HL-60/S4 (cell line): ENCODE data around the gene CPNE4.

Experiments used
- in situ Hi-C: fragments of 300-500 bp; cut with MboI; formaldehyde crosslinking; loops from 2 replicates; pipeline ENCODE4 v1.14.3; 2022; ENCODE audit warnings: low sequenced_read_pairs

CPNE4 gene

GRCh38 chr3:132034486-132035464, at the start of gene CPNE4:
Gene CPNE4 (minus strand): TSS chr3:132035014.
- in situ Hi-C loops: loop anchor here (25.0 kb wide), 1 partner anchor 997 kb away; the partner anchor contains the start of genes ASTE1 and NEK11

DNA sequence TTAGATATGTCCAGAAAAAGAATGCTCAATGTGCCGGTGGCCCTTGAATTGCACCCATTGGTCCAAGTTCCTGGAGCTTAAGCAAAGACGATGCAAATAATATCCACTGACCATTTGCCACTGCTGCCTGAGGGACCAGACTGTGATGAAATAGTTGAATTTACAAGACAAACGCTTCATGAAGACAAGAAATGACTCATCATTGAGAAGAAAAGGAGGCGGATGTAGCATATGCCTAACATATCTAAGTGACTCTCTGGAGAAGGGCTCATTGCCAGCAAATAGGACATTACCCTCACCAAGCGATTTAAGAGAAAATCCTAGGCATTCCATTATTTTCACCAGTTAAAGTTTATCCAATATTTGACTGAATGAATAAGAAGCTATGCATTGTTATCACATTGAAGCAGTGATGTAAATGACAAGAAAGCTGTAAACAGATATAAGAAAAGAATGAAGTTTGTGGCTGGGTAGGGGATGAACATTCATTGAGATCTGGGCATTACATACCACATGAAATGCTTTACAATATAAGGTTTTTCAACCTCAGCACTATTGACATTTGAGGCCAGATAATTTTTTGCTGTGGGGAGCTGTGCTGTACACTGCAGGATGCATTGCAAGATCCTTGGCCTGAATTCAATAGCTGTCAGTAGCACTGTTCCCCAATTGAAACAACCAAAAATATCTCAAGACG, 48.9 kb upstream of the CPNE4 start:
- in situ Hi-C loops: no loop called here

DNA sequence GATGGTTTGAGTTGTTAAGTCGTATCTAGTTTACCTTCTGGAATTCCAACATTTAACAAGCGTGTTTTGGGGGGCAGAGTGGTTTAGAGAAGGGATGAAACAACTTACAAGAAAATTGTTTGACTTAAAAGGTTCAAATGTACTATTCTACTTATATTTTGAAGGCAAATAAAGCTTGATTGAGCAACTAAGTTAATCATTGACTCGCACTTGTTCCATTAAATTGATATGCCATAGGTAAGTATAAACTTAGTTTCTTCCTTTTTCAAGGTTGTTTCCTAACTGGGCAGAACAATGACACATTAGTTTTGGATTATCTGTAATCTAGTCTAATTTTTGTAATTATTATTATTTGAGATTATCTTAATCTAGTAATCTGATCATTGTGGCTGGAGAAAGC, 48.3 kb upstream of the CPNE4 start:
- in situ Hi-C loops: no loop called here

GRCh38 chr3:132079147-132079546, 44.3 kb upstream of the CPNE4 start:
- in situ Hi-C loops: no loop called here

DNA sequence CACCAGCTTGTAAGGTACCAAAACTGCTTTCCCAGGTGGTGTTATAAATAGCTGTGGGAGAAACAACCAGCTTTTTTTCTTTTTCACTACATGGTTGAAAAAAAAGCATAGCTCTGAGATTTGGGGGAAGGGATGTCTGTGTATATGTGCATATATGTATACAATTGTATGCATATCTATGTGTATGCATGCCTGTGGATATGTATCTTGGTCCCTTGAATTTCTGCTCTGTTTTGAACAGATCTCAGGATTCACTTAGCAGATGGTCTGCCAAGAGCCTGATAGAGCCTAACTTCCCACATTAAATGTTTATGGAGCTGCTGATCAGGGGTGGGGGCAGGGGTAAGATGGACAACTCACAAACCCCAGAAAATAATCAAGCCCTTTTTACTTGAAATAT, 39.0 kb upstream of the CPNE4 start:
- in situ Hi-C loops: loop anchor here (25.0 kb wide), 1 partner anchor 289 kb away; no protein-coding TSS in a partner anchor

- in situ Hi-C loops: loop anchor here (25.0 kb wide), 1 partner anchor 291 kb away; no protein-coding TSS in a partner anchor
These were observed 36.2 kb upstream of the CPNE4 start for GRCh38 chr3:132071043-132071442.

DNA sequence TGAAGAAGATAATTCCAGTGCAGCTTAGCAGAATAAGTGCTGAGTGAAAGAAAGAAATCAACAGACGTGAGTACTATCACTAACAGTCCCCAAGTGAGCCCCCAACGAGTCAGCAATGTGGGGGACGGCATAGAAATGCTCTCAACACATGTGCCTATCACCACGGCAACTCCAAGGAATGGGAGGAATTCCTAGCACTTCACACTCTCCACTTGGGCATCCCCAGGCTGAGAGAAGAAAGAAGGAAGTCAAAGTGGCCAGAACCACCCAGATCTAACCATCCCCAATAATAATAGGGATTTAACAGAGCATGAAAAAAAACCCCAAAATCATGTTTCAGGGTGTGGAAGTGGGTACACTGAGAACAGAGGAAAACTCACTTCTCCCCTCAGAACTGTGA, 29.3 kb upstream of the CPNE4 start:
- in situ Hi-C loops: loop anchor here (25.0 kb wide), 1 partner anchor 298 kb away; no protein-coding TSS in a partner anchor

GRCh38 chr3:132062535-132062934, 27.7 kb upstream of the CPNE4 start:
- in situ Hi-C loops: loop anchor here (25.0 kb wide), 1 partner anchor 300 kb away; no protein-coding TSS in a partner anchor

DNA sequence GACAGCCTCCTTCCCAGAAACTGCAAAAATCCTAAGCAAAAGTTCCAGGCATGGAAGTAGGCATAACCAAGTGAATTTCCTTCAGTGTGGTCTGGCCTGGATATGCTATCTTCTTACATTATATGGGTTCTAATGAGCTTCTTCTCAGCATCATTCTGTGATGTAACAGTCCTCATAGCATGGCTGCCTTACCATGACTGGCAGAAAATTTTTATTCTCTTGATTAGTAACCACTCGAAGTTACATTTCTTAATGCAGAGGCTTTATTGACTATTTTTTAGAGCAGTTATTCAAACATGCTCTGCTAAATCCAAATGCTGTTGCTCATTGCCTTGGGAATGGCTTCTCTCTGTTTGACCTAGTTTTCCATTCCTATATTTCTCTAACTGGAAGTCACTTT, 21.1 kb upstream of the CPNE4 start:
- in situ Hi-C loops: loop anchor here (25.0 kb wide), 1 partner anchor 306 kb away; no protein-coding TSS in a partner anchor

GRCh38 chr3:132047209-132047608, 12.4 kb upstream of the CPNE4 start:
- in situ Hi-C loops: loop anchor here (25.0 kb wide), 1 partner anchor 1010 kb away; the partner anchor contains the start of genes ASTE1 and NEK11

- in situ Hi-C loops: loop anchor here (25.0 kb wide), 1 partner anchor 1008 kb away; the partner anchor contains the start of genes ASTE1 and NEK11
These were observed 10.1 kb upstream of the CPNE4 start for GRCh38 chr3:132044874-132045273.

- in situ Hi-C loops: loop anchor here (25.0 kb wide), 1 partner anchor 1005 kb away; the partner anchor contains the start of genes ASTE1 and NEK11
These were observed 7.9 kb upstream of the CPNE4 start for GRCh38 chr3:132042681-132043080.

GRCh38 chr3:132038198-132038825, 3.5 kb upstream of the CPNE4 start:
- in situ Hi-C loops: loop anchor here (25.0 kb wide), 1 partner anchor 1001 kb away; the partner anchor contains the start of genes ASTE1 and NEK11

DNA sequence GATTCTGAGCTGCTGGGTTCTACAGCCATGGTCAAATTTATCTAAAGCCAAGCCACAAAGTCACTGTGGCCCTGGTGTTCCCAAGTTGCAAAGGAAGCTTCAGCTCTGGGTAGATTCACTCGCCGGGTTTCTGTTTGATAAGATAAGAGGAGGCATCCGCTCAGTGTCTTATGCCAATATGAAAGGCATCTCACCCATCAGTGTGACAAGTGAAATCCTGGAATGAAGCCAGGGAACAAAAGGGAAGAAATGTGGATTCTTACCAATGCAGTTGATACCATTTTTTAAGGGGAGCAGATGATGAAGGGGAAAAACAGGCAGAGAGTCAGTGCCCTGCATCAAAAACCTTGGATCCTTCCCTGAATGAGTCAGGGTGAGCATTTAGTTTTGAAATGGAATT, 2.8 kb upstream of the CPNE4 start:
- in situ Hi-C loops: loop anchor here (25.0 kb wide), 1 partner anchor 1000 kb away; the partner anchor contains the start of genes ASTE1 and NEK11

DNA sequence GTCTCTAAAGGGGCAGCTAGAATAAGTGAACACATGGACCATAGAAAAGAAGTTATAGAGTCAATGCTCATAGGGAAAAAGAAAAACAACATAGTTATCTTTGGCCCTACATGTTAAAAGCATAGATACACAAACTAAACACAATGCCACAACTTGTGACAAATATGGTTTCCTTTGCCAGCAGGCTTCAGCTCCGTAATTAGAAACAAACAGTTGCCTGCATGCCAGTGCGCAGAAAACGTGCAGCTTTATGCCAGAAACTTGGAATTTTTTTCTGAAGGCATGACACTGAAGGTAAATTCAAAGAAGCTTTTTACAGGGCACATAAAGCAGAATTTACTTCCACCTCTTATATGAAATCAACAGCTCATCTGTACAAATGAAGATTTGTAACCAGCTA, 2.2 kb upstream of the CPNE4 start:
- in situ Hi-C loops: loop anchor here (25.0 kb wide), 1 partner anchor 1000 kb away; the partner anchor contains the start of genes ASTE1 and NEK11

- in situ Hi-C loops: loop anchor here (25.0 kb wide), 1 partner anchor 997 kb away; the partner anchor contains the start of genes ASTE1 and NEK11
These were observed 723 bp downstream of the CPNE4 start for GRCh38 chr3:132034097-132034485.

DNA sequence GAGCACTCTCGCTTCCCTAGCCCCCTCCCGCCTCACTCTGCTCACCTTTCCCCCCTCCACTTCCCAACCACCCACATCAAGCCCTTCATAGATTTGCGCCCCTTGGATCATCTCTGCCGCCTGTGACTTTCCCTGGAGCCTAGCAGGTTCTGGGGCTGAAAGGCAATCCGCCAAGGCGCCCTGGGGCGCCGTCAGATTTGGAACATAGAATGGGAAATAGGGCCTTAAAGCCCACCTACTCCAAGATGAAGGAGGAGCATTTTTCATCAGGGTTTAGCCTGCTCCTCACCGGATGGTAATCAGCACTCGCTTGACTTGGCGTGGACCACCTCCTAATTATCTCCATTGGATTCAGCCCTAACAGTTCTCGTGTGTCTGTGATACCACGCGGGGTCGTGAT, 1.3 kb downstream of the CPNE4 start:
- in situ Hi-C loops: loop anchor here (25.0 kb wide), 1 partner anchor 996 kb away; the partner anchor contains the start of genes ASTE1 and NEK11

GRCh38 chr3:132032959-132033358, 1.9 kb downstream of the CPNE4 start:
- in situ Hi-C loops: loop anchor here (25.0 kb wide), 1 partner anchor 996 kb away; the partner anchor contains the start of genes ASTE1 and NEK11

- in situ Hi-C loops: loop anchor here (10.0 to 25.0 kb wide), 2 partner anchors 475 to 992 kb away; partner anchors contain the start of genes ASTE1 and NEK11
These were observed 5.5 kb downstream of the CPNE4 start for GRCh38 chr3:132029182-132029902.
